ENCODE measurements around the gene HRCT1.
"Not testable (repeated sequence)": the region's sequence is repeated elsewhere in the genome, so short reads cannot be mapped to it uniquely, and the experiment has no call there.

HRCT1 gene

DNA sequence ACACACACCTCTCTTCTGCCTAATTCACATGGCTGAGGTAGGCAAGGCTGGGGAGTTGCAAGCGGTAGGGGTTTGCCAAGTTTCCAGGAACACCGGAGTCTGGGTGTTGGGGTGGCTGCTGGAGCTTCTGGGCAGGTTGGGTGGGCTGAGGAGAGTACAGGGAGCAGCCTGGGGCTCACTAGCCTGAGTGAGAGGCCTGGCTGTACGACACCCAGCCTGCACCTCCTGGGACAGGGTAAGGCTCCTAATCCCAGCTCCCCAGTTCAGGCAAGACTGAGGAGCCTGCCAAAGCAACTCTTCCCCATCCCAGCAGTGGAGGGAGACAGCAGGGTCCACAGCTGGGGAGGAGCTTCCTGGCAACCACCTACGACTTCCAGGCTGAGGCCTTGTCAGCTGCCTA is 11.3 kb downstream of the HRCT1 start:
- DNase-seq (ENCODE audit: low read depth in 2 of 2): no peak

GRCh38 chr9:35918780-35919179 is 12.8 kb downstream of the HRCT1 start:
- no peak for DNase-seq (ENCODE audit: low read depth in 2 of 2)

DNA sequence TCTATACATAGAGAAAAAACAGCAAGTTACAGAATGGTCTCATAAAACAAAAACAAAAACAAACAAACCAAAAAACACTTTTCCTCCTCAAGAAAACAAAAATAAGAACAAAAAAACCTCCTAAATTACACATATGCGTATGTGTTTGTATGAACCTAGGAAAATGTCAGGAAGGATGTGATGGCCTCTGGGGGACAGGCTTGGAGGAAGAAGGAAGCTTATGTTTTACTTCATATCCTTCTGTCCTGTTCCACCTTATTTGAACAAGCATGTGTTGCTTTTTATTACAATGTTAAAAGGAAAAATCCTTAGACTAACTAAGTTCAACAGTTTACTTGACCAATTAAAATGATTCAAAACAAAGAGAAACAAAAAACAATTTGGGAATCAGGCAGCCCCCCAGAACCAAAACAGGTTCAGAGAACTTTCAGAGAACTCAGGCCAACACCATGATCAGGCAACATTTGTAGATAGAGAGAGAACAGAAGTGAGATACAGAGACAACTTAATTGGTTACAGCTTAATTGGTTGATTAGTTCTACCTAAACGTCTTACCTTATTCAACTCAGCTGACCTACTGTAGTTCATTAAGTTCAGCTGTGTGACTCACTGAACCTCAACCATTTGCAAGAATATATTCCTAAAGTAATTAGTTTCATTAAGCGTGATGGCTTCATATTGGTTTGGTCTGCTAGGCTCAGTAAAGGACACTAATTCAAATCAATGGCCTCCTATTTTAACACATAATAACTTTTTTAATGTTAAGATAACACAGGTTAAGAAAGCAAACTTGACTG is 13.4 kb downstream of the HRCT1 start:
- no peak for DNase-seq (ENCODE audit: low read depth in 2 of 2)

- DNase-seq (ENCODE audit: low read depth in 2 of 2): no peak
Observed at GRCh38 chr9:35920051-35920620, 14.1 kb downstream of the HRCT1 start.

DNA sequence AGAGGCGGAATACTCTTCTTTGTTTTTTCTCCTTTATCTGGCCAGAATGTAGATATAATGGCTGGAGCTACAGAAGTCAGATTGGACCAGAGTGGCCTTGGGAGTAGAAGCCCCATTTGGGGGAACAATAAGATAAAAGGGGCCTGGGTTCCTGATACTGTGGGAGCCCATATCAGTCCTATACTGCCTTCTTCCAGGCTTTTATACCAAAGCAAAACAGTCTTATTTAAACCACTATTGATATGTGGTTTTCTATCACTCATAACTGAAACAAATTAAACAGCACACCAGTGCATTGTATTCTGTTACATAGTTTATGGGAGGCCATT is 17.6 kb downstream of the HRCT1 start:
- no peak for DNase-seq (ENCODE audit: low read depth in 2 of 2)

- DNase-seq (ENCODE audit: low read depth in 2 of 2): no peak
Observed at GRCh38 chr9:35923927-35924763, 18.1 kb downstream of the HRCT1 start.

DNA sequence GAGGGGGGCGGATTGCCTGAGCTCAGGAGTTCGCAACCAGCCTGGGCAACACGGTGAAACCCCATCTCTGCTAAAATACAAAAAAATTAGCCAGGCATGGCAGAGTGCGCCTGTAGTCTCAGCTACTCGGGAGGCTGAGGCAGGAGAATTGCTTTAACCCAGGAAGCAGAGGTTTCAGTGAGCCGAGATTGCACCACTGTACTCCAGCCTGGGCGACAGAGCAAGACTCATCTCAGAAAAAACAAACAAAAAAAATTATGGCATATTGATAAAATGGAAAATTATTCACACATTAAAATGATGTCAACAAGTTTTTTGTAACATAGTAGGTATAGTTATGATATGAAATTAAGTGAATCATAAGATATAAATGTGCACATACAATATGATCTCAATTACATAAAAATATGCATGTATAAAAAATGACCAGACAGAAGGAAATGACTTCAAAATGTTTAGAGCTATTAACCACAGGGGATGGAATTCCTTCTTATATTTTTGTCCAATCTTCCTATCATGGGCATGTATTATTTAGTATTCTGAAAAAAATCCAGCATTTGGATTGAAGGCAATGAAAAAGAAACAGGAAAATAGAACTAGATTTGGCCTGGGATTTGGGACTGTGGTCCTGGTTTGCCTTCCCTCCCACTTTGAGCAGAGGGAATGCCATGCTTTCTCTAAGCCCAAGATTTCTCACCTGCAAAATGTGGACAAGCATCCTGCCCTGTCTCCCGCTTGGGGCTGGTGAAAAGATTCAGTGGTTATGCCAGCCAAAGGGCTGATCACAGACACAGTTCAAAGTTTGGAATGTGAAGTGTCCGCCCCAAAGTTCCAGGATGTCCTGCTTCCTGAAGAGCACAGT is 22.8 kb downstream of the HRCT1 start:
- DNase-seq (ENCODE audit: low read depth in 2 of 2): no peak

DNA sequence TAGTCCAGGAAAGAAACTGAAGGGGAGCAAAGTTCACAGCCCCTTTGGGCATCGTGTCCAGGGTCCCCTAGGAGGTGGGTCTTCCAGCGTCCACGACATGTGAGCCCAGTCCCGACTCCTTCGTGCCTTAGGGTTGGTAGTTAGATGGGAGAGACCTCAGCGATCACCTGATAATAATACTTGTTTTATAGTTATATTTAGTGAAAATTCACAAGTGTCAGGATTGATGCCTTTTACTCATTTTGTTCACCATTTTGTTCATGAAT is 23.4 kb downstream of the HRCT1 start:
- no peak for DNase-seq (ENCODE audit: low read depth in 2 of 2)

DNA sequence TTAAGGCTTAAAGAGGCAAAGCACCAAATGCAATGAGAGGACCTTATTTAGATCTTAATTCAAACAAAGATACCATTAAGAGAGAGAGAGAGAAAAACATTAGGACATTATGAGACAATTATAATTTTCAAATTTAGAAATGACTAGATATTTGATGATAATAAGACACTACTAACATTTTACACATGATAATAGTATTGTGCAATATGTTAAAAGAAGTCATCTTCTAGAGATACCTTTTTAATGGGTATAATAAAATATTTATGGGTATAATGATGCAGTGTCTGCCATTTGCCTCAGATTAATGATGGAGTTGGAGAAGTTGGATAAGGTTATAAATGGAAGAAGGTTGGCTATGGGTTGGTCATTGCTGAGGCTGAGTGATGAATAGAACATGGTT is 24.5 kb downstream of the HRCT1 start:
- no peak for DNase-seq (ENCODE audit: low read depth in 2 of 2)

DNA sequence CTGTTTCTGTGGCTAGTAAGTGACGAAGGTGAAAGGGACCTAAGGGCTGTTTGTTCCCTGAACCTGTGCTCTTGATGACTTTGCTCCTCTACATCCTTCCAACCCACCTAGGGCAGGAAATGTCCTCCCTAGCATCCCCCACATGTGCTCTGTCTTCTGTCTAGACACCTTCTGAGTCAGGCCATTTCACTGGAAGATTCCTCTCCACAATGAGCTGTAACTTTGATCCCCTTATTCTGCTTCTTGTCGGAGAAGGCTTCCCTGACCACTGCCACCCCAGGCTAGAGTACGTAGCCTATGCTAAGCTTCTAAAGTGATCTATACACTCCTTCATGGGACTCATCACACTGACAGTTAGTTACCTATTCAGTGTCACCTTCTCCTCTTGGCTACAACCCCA is 25.0 kb downstream of the HRCT1 start:
- DNase-seq (ENCODE audit: low read depth in 2 of 2): no peak

- no peak for DNase-seq (ENCODE audit: low read depth in 2 of 2)
Observed at GRCh38 chr9:35932735-35933134, 26.7 kb downstream of the HRCT1 start.

GRCh38 chr9:35933550-35934067 is 27.6 kb downstream of the HRCT1 start:
- no peak for DNase-seq (ENCODE audit: low read depth in 2 of 2)

GRCh38 chr9:35934069-35934468 is 28.1 kb downstream of the HRCT1 start:
- not testable (repeated sequence) for DNase-seq (ENCODE audit: low read depth in 2 of 2)

DNA sequence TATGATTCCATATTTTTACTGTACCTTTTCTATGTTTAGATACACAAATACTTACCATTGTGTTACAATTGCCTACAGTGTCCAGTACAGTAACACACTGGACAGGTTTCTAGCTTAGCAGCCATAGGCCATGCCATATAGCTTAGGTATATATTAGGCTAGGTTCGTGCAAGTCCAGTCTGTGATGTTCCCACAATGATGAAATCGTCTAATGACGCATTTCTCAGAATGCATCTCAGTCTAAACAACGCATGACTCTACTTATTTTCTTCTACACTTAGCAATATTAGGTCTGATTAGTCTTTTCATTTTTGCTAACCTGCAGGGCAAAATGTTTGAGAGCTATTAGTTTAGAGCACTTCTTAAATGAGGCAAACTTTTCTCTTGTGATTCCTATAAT is 29.3 kb downstream of the HRCT1 start:
- no peak for DNase-seq (ENCODE audit: low read depth in 2 of 2)

GRCh38 chr9:35935755-35936509 is 29.9 kb downstream of the HRCT1 start:
- no peak for DNase-seq (ENCODE audit: low read depth in 2 of 2)

GRCh38 chr9:35937227-35937626 is 31.2 kb downstream of the HRCT1 start:
- DNase-seq (ENCODE audit: low read depth in 2 of 2): no peak

- DNase-seq (ENCODE audit: low read depth in 2 of 2): no peak
Observed at GRCh38 chr9:35938474-35939356, 32.7 kb downstream of the HRCT1 start.

DNA sequence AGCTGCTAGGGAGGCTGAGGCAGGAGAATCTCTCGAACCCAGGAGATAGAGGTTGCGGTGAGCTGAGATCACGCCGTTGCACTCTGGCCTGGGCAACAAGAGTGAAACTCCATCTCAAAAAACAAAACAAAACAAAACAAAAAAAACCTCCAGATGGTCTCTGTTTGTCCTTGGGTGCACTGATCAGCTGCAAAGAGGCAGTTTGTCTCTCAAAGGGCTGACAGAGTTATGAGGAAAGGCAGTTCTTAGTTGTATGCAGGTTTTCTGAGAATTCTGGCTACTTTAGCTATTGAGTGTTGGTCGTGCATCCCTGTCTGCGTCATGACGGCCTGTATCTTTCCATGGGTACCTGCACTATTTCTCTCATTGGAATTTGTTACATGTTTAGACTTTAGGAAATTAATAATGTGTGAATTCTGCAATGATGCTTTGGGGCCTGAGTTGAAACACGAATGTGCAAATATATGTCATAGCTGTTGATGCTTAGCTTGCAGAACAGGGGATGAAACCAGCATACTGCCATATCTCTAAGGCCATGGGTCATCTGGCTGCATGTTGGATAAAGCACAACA is 33.8 kb downstream of the HRCT1 start:
- DNase-seq (ENCODE audit: low read depth in 2 of 2): no peak

DNA sequence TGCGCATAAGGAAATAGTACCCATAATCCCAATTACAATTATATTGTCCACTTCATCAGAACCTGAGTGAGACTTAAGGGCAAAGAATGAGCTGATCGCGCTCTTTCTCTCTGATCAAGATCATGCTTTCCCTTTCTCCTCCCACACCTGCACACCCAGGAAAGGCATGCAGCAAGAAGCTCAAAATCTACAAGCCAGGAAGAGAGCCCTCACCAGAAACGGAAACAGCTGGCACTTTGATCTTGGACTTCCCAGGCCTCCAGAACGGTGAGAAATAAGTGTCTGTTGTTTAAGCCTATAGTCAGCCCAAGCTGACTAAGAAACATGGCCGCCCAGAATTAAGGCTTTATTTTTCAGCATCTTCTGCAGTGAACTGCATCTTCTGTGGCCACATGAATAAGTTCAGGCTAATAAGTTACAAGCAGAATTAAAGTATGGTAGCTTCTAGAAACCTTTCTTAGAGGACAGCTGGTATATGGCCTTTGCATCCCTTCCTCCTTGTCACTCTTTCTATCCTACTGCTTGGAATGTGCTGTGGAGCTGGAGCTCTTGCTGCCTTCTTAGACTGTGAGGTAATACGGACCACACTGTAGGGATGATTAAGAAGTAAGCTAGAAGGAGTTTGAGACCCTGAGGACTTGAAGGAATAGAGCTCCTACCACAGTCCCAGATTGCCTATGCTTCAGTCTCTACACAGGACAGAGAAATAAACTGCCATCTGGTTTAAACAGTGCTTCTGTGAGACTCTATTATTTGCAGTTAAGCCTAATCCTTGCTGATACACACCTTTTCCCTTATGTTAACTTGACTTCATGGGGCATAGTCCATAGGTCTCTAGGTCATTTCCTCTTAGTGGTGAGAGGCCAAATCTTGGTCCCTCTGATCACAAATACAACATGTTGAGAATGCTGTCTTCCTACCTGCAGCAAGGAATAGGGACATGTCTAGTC is 34.7 kb downstream of the HRCT1 start:
- DNase-seq (ENCODE audit: low read depth in 2 of 2): no peak

All from stimulated activated CD8-positive, alpha-beta memory T cell treated with anti-CD3 and anti-CD28 coated beads, Interleukin-7, amount 100 ng/mL, for 1 hour (primary cell).